SK-N-SH (cell line): ENCODE results near the gene UBE2R2.

Experiments
- CTCF ChIP-seq: fragments of 200-600 bp; sonication (generic); IDR thresholded peaks from 2 replicates; pipeline ENCODE4 v1.6.1; 2017; ENCODE audit warnings: antibody characterized with exemption, mild to moderate bottlenecking, moderate library complexity
- EP300 ChIP-seq, 2 experiments: IDR thresholded peaks; 2 replicates each; pipeline versions ENCODE4 v1.4.0 to v1.6.1; 2012; ENCODE audit warnings: borderline replicate concordance in 1 of 2, low read depth in 1 of 2, low read length in 1 of 2
- JUND ChIP-seq: IDR thresholded peaks from 2 replicates; pipeline ENCODE4 v1.4.0; 2012
- MAX ChIP-seq: IDR thresholded peaks from 2 replicates; pipeline ENCODE4 v1.4.0; 2012; ENCODE audit warnings: low read depth
- NRF1 ChIP-seq: IDR thresholded peaks from 2 replicates; pipeline ENCODE4 v1.6.1; 2012; ENCODE audit warnings: low read depth, mild to moderate bottlenecking, low read length
- RAD21 ChIP-seq: IDR thresholded peaks from 2 replicates; pipeline ENCODE4 v1.6.1; 2012; ENCODE audit warnings: mild to moderate bottlenecking, low read length
- REST ChIP-seq: IDR thresholded peaks from 2 replicates; pipeline ENCODE4 v1.6.1; 2012; ENCODE audit warnings: mild to moderate bottlenecking, low read depth, low read length, moderate library complexity
- SMC3 ChIP-seq: IDR thresholded peaks from 2 replicates; pipeline ENCODE4 v1.6.1; 2012; ENCODE audit warnings: low read depth, low read length, improper control_type of control experiment
- TAF1 ChIP-seq: IDR thresholded peaks from 2 replicates; pipeline ENCODE4 v1.6.1; 2012; ENCODE audit warnings: low read depth, mild to moderate bottlenecking, low read length, moderate library complexity, borderline replicate concordance
- TEAD4 ChIP-seq: IDR thresholded peaks from 2 replicates; pipeline ENCODE4 v1.4.0; 2012; ENCODE audit warnings: mild to moderate bottlenecking, borderline replicate concordance; ENCODE audit not compliant: insufficient read depth
- USF1 ChIP-seq: IDR thresholded peaks from 2 replicates; pipeline ENCODE4 v1.4.0; 2012; ENCODE audit warnings: low read depth, borderline replicate concordance
- USF2 ChIP-seq: fragments of 150-350 bp; IDR thresholded peaks from 2 replicates; pipeline ENCODE4 v1.6.1; 2017; ENCODE audit warnings: antibody characterized with exemption, low read length, low read depth, borderline replicate concordance
- TF ChIP-seq, protein P1 (sequence below): IDR thresholded peaks from 2 replicates; pipeline ENCODE4; 2012

DNA sequence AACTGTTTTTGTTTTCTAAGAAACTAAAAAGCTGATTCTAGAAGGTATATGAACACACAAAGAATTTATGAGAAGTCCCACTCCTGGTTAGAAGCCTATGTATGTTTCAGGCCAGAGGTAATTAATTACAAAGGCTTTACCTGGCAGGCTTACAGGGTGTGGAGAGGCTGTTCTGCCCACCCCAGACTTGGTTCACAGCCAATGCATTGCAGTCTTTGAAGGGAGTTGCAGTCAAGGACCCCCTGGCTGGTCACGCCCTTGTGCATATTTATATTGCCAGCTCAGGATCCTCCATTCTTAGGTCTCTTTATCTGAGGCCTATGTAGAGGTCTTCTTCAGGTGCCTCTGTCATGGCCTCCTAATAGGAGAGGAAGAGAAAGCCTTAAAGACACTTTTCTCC, 35.2 kb upstream of the UBE2R2 start:
- TF ChIP-seq CTCF: no peak
- TF ChIP-seq, protein P1, sequence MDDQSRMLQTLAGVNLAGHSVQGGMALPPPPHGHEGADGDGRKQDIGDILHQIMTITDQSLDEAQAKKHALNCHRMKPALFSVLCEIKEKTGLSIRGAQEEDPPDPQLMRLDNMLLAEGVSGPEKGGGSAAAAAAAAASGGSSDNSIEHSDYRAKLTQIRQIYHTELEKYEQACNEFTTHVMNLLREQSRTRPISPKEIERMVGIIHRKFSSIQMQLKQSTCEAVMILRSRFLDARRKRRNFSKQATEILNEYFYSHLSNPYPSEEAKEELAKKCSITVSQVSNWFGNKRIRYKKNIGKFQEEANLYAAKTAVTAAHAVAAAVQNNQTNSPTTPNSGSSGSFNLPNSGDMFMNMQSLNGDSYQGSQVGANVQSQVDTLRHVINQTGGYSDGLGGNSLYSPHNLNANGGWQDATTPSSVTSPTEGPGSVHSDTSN: no peak
- TF ChIP-seq TEAD4: no peak
- TF ChIP-seq EP300 (IDR thresholded peaks at IDR 0.05; ENCODE audit: borderline replicate concordance in 1 of 2, low read depth in 1 of 2, low read length in 1 of 2): no peak
- no peak for TF ChIP-seq USF1
- no peak for TF ChIP-seq USF2
- no peak for TF ChIP-seq REST
- TF ChIP-seq SMC3: no peak
- TF ChIP-seq MAX: no peak
- TF ChIP-seq NRF1: no peak
- no peak for TF ChIP-seq RAD21
- no peak for TF ChIP-seq JUND
- no peak for TF ChIP-seq TAF1
